RWPE1 (cell line): ENCODE data around the gene ST3GAL3.

Experiments used
- CTCF ChIA-PET: fragments of 350-600 bp; sonication (Branson Sonifier 250); formaldehyde crosslinking; extraction: SDS; loops from one replicate; lab custom pipeline; 2021; lab: Yijun Ruan, JAX
- POLR2A ChIA-PET: fragments of 400-600 bp; formaldehyde crosslinking; extraction: SDS; loops from one replicate; lab custom pipeline; 2020; ENCODE audit warnings: antibody characterized with exemption; ENCODE audit not compliant: low non-redundant PET; lab: Yijun Ruan, JAX
- DNase-seq: peaks from one replicate; pipeline ENCODE4 v3.0.0; 2012; ENCODE audit warnings: low spot score
- H3K27ac ChIP-seq: fragments of 450-650 bp; 2 replicates; pipeline ENCODE4 v1.5.1; 2017
- CTCF ChIP-seq: fragments of 450-650 bp; conservative IDR thresholded peaks from 2 replicates; pipeline ENCODE4 v1.5.1; 2017; ENCODE audit warnings: low read depth, mild to moderate bottlenecking

ST3GAL3 gene

GRCh38 chr1:43707190-43708001, at the start of gene ST3GAL3:
Gene ST3GAL3, plus strand, starts transcription at chr1:43707536. Its CDS starts 28,727 bp downstream, at chr1:43736263.
- H3K27ac ChIP-seq: peak within 1 kb of the TSS; percentile 91
- ChIA-PET POLR2A (no interaction called here), CTCF (no interaction called here)
- peak; percentile 93 for DNase-seq
- TF ChIP-seq CTCF: no peak

GRCh38 chr1:43659212-43660166, 47.8 kb upstream of the ST3GAL3 start:
- ChIA-PET POLR2A (interaction anchor here (0.6 to 1.4 kb wide), 2 partner anchors 9 kb away, joined by 3 to 6 read pairs; partner anchors contain the start of gene KDM4A), CTCF (no interaction called here)
- no peak for DNase-seq
- H3K27ac ChIP-seq: no peak overlapping the region
- TF ChIP-seq CTCF: no peak

GRCh38 chr1:43660355-43660754, 47.0 kb upstream of the ST3GAL3 start:
- ChIA-PET POLR2A (interaction anchor here (0.6 to 1.4 kb wide), 2 partner anchors 8 to 10 kb away, joined by 3 to 6 read pairs; partner anchors contain the start of gene KDM4A), CTCF (no interaction called here)
- TF ChIP-seq CTCF: no peak
- no peak overlapping the region for H3K27ac ChIP-seq
- no peak for DNase-seq

GRCh38 chr1:43664369-43664768, 43.0 kb upstream of the ST3GAL3 start:
- TF ChIP-seq CTCF: no peak
- CTCF ChIA-PET: interaction anchor here (0.6 kb wide), 1 partner anchor 1394 kb away, joined by 4 read pairs; no protein-coding TSS in a partner anchor
- no peak for DNase-seq
- H3K27ac ChIP-seq: peak overlapping the region; percentile 63
- POLR2A ChIA-PET: interaction anchor here (1.8 kb wide), 1 partner anchor 14 kb away, joined by 6 read pairs; the partner anchor contains the start of gene KDM4A

- peak overlapping the region; percentile 82 for H3K27ac ChIP-seq
- peak; percentile 97 for DNase-seq
- CTCF ChIA-PET: interaction anchor here (0.7 to 1.0 kb wide), 2 partner anchors 11 to 38 kb away, joined by 3 read pairs; no protein-coding TSS in a partner anchor
Observed at GRCh38 chr1:43666608-43667007, 40.7 kb upstream of the ST3GAL3 start.

More at GRCh38 chr1:43666608-43667007, 40.7 kb upstream of the ST3GAL3 start:
- POLR2A ChIA-PET: interaction anchor here (2.1 kb wide), 1 partner anchor 16 kb away, joined by 15 read pairs; the partner anchor contains the start of gene KDM4A
- no peak for TF ChIP-seq CTCF
